ENCODE results near the gene NR2C2.

DNA sequence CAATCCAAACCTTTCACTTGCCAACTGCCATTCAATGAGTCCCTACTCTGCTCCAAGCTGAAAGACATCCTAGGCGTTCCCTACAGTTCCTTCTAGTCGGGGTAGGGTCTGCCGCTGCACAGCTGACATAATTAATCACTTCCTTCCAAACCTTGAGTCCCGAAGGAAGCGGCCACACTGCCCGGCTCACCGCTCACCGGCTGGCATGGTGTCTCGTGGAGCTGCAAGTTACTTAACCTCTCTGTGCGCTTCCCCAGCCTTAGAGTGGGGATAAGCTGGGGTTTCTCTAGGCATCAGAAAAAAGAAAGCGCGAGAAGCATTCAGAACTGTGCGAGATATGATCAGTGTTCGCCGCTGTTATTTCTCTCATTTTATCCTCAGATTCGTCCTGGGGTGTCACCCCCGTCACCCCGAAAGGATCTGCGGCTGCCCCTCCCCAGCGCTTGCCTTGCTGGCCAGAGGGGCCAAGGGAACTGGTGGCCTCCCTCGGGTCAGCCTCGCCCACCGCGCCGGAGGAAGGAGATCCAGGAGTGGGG lies 117.0 kb downstream of the NR2C2 start:
- TF ChIP-seq, protein P1, sequence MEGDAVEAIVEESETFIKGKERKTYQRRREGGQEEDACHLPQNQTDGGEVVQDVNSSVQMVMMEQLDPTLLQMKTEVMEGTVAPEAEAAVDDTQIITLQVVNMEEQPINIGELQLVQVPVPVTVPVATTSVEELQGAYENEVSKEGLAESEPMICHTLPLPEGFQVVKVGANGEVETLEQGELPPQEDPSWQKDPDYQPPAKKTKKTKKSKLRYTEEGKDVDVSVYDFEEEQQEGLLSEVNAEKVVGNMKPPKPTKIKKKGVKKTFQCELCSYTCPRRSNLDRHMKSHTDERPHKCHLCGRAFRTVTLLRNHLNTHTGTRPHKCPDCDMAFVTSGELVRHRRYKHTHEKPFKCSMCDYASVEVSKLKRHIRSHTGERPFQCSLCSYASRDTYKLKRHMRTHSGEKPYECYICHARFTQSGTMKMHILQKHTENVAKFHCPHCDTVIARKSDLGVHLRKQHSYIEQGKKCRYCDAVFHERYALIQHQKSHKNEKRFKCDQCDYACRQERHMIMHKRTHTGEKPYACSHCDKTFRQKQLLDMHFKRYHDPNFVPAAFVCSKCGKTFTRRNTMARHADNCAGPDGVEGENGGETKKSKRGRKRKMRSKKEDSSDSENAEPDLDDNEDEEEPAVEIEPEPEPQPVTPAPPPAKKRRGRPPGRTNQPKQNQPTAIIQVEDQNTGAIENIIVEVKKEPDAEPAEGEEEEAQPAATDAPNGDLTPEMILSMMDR (conservative IDR thresholded peaks at IDR 0.05): no peak
- no peak for TF ChIP-seq ZFX (IDR thresholded peaks at IDR 0.05)
